A549 (cell line): Measurements from ENCODE around the gene MAPK11.

Source experiments
- CTCF ChIP-seq: fragments of >200 bp; sonication (Bioruptor Twin); formaldehyde crosslinking; IDR thresholded peaks from 3 replicates; pipeline ENCODE4 v1.5.1; 2016
- ELK1 ChIP-seq: fragments of 150-350 bp; IDR thresholded peaks from 2 replicates; pipeline ENCODE4 v1.6.1; 2014; ENCODE audit warnings: low read depth, mild to moderate bottlenecking, low read length
- EP300 ChIP-seq, 2 experiments: fragments of >200 bp; sonication (Bioruptor Twin); formaldehyde crosslinking; IDR thresholded peaks; 2 replicates in 1 of 2; 3 replicates in 1 of 2; pipeline ENCODE4 v1.6.1; 2016 to 2017
- HDAC2 ChIP-seq: fragments of 200-600 bp; sonication (generic); IDR thresholded peaks from 2 replicates; pipeline ENCODE4 v1.6.1; 2016
- HES2 ChIP-seq: fragments of >200 bp; sonication (Bioruptor Twin); formaldehyde crosslinking; IDR thresholded peaks from 2 replicates; pipeline ENCODE4 v1.6.1; 2016
- JUN ChIP-seq, 2 experiments: fragments of >200 bp; sonication (Bioruptor Twin); formaldehyde crosslinking; IDR thresholded peaks; 2 replicates in 1 of 2; 3 replicates in 1 of 2; pipeline ENCODE4 v1.6.1; 2016 to 2017
- KDM1A ChIP-seq: fragments of 200-600 bp; sonication (generic); IDR thresholded peaks from 2 replicates; pipeline ENCODE4 v1.6.1; 2016; ENCODE audit warnings: low read depth, mild to moderate bottlenecking
- KDM5A ChIP-seq: fragments of 200-600 bp; sonication (generic); IDR thresholded peaks from 2 replicates; pipeline ENCODE4 v1.6.1; 2016; ENCODE audit warnings: antibody characterized with exemption, mild to moderate bottlenecking
- POLR2A ChIP-seq: IDR thresholded peaks from 2 replicates; pipeline ENCODE4 v1.6.1; 2012; ENCODE audit warnings: mild to moderate bottlenecking, low read length
- REST ChIP-seq: fragments of 200-600 bp; sonication (generic); IDR thresholded peaks from 2 replicates; pipeline ENCODE4 v1.6.1; 2016; ENCODE audit warnings: antibody characterized with exemption, mild to moderate bottlenecking, moderate library complexity
- RFX5 ChIP-seq: fragments of 450-650 bp; IDR thresholded peaks from 2 replicates; pipeline ENCODE4 v1.7.1; 2014; ENCODE audit warnings: antibody characterized with exemption, mild to moderate bottlenecking, moderate library complexity
- SREBF2 ChIP-seq: fragments of 450-650 bp; IDR thresholded peaks from 2 replicates; pipeline ENCODE4 v1.6.1; 2014; ENCODE audit warnings: mild to moderate bottlenecking, moderate library complexity
- USF2 ChIP-seq: fragments of 450-650 bp; IDR thresholded peaks from 2 replicates; pipeline ENCODE4 v1.6.1; 2014; ENCODE audit warnings: antibody characterized with exemption

- TF ChIP-seq JUN (IDR thresholded peaks at IDR 0.05) (no peak), USF2 (no peak), CTCF (no peak), EP300 (IDR thresholded peaks at IDR 0.05) (no peak), SREBF2 (no peak), RFX5 (no peak), KDM1A (no peak), KDM5A (no peak), HES2 (no peak), POLR2A (no peak), HDAC2 (no peak), REST (no peak), ELK1 (no peak)
These were observed 44.5 kb upstream of the MAPK11 start for GRCh38 chr22:50314455-50315288.
